Measurements from ENCODE around the gene FAM200B.

DNA sequence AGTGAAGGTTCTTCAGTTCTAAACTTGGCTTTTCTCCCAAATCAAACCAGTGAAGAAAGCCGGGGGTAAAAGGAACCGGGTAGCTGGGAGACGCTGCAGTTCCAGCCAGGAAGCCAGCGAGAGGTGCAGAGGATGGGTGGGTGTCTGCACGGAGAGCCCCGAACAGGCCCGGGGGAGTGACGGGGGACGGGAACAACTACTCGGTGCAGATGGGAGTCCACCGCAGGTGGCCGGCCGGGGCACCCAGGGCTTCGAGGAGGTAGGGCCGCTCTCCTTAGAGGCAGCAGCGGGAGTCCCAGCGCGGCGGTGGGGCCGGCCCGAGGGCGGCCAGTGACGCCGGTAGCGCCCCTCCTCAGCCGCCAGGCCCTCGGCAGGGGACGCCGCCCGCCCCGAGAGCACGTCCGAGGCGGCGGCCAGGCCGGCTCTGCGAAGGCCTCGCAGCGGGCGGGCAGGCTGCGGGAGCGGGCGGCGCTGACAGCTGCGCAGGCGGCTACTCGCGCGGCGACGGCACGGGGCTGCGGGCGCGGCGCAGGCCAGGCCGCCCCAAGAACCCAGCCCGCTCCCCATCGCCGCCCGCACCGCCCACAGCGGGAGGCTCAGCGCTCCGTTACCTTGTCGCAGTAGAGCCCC lies 26.9 kb upstream of the FAM200B start:
- TF ChIP-seq, protein P1, sequence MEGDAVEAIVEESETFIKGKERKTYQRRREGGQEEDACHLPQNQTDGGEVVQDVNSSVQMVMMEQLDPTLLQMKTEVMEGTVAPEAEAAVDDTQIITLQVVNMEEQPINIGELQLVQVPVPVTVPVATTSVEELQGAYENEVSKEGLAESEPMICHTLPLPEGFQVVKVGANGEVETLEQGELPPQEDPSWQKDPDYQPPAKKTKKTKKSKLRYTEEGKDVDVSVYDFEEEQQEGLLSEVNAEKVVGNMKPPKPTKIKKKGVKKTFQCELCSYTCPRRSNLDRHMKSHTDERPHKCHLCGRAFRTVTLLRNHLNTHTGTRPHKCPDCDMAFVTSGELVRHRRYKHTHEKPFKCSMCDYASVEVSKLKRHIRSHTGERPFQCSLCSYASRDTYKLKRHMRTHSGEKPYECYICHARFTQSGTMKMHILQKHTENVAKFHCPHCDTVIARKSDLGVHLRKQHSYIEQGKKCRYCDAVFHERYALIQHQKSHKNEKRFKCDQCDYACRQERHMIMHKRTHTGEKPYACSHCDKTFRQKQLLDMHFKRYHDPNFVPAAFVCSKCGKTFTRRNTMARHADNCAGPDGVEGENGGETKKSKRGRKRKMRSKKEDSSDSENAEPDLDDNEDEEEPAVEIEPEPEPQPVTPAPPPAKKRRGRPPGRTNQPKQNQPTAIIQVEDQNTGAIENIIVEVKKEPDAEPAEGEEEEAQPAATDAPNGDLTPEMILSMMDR (IDR thresholded peaks at IDR 0.05), result no peak
- TF ChIP-seq POLR2A (IDR thresholded peaks at IDR 0.05), result no peak

Data from testis (tissue), 2 donors.